ENCODE results near the gene CPSF4L.
A peak's percentile ranks its signal among the peaks of the same experiment; 100 is the strongest.

CPSF4L gene

DNA sequence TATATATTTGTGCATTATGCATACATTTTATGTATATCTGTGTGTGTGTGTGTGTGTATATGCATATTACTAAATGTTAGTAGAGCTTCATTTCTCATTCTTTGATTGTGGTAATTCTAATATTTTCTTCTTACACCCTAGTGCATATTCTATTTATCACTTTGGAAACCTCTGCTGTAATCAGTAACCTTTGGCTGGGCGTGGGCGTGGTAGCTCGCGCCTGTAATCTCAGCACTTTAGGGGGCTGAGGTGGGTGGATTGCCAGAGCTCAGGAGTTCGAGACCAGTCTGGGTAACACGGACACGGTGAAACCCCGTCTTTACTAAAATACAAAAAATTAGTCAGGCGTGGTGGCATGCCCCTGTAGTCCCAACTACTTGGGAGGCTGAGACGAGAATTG, 26.9 kb downstream of the CPSF4L start:
- TF ChIP-seq, protein P1, sequence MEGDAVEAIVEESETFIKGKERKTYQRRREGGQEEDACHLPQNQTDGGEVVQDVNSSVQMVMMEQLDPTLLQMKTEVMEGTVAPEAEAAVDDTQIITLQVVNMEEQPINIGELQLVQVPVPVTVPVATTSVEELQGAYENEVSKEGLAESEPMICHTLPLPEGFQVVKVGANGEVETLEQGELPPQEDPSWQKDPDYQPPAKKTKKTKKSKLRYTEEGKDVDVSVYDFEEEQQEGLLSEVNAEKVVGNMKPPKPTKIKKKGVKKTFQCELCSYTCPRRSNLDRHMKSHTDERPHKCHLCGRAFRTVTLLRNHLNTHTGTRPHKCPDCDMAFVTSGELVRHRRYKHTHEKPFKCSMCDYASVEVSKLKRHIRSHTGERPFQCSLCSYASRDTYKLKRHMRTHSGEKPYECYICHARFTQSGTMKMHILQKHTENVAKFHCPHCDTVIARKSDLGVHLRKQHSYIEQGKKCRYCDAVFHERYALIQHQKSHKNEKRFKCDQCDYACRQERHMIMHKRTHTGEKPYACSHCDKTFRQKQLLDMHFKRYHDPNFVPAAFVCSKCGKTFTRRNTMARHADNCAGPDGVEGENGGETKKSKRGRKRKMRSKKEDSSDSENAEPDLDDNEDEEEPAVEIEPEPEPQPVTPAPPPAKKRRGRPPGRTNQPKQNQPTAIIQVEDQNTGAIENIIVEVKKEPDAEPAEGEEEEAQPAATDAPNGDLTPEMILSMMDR (IDR thresholded peaks at IDR 0.05; ENCODE audit: low read depth, low read length): no peak
- Histone ChIP-seq H3K27me3 (no peaks in the 10 kb centered on the region), H3K36me3 (peaks cover 32% of the 10 kb centered on the region), H3K4me3 (ENCODE audit: low read depth, low read length) (no peak overlapping the region), H3K9me3 (no peaks in the 10 kb centered on the region), H3K4me1 (no peaks in the 10 kb centered on the region)
- no peak for DNase-seq

DNA sequence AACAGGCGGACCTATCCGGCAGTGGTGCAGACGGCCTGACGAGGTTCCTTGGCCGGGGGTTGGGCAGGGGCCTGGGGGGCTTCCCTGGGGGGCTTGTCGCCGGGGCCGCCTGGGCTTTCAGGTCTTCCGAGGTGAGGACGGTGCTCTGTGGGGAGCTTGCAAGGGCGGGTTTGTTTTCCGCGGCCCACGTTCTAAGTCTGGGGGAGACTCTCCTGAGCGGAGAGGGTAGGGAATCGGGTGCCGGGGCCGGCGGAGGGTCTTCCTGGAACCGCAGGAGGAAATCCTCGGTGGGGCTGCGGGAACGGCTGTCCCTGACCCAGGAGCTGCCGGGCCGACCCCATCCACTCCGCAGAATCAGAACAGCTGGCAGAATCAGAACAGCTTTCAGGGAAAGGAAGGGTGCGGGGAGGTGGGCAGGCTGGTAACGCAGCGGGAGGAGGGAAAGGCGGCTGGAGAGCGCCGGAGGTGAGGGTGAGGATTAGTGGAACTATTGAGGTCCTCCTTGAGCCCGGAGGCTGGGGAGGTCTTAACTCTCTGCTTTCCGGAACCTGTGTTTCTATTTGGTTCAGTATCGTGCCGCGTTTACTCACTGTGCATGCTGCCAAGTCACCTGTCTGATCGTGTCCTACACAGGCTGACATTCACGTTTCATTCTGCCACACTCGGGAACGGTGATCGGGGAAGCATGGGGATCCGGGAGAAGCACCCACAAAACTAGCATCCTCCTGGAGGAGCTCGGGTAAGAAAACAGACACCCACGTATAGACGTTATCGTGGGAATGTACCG, 28.9 kb downstream of the CPSF4L start:
- Histone ChIP-seq H3K36me3 (peaks cover 28% of the 10 kb centered on the region), H3K9me3 (no peaks in the 10 kb centered on the region), H3K4me3 (ENCODE audit: low read depth, low read length) (peak overlapping the region; percentile 83), H3K4me1 (peaks cover 13% of the 10 kb centered on the region), H3K27me3 (no peaks in the 10 kb centered on the region)
- TF ChIP-seq, protein P1 (IDR thresholded peaks at IDR 0.05; ENCODE audit: low read depth, low read length): no peak
- no peak for DNase-seq

DNA sequence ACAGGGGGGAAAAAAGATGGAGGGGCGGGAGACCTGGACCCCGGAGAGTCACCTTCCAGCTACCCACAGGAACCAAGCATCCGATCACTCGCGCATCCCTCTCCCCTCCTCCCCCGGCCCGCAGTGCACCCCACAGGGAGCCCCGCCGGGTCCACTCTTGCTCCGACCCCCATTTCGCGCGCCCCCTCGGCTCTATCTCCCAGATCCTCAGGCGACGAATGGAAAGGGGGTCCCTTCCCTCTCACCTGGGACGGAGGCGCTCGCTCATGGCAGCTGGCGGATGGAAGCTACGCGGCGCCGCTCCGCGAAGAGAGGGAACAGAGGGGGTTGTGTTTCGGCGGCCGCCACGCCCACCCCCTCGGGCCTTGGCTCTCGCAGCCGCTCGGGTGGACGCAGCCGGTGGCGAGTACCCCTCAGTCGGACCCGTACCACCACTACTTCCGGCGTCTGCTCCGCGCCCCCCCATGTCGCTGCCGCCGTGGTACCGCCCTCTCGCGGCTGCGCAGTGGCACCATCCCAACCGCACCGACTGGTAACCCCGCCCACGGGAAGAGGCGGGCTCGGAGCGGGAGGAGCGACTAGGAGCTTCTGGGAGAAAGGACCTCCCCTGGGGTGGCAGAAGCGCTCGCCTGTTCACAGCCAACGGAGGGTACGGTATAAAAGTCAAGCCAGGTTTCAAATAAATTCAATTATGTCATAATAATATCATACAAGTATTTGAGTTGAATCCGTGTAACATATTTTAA, 29.7 kb downstream of the CPSF4L start:
- peak; percentile 99 for DNase-seq
- Histone ChIP-seq H3K27me3 (no peaks in the 10 kb centered on the region), H3K4me3 (ENCODE audit: low read depth, low read length) (peak overlapping the region; percentile 83), H3K36me3 (peaks cover 23% of the 10 kb centered on the region), H3K9me3 (no peaks in the 10 kb centered on the region), H3K4me1 (peaks cover 19% of the 10 kb centered on the region)
- TF ChIP-seq, protein P1 (IDR thresholded peaks at IDR 0.05; ENCODE audit: low read depth, low read length): 0 out of 2 replicates have a peak, but pooled peaks have one; percentile 9

DNA sequence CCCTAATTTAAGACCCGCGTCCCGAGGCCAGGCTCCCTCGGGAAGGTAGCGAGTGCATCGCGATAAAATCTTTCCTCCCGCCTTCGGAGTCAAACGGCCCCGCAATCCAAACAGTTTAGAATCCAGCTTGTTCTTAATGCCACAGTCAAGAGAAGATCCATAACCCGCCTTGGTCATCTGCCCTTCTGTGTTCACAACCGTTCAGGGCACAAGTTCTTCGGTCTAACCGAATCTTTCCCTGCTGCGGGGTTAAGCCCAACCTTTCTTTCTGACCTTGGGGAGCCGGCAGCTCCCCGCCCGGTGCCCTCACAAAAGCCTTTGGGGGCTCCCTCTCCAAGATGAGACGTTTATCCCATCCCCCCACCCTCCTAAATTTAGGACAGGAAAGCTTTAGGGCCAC, 30.3 kb downstream of the CPSF4L start:
- Histone ChIP-seq H3K4me1 (peaks cover 22% of the 10 kb centered on the region), H3K27me3 (no peaks in the 10 kb centered on the region), H3K9me3 (no peaks in the 10 kb centered on the region), H3K36me3 (peaks cover 17% of the 10 kb centered on the region), H3K4me3 (ENCODE audit: low read depth, low read length) (peak overlapping the region; percentile 83)
- TF ChIP-seq, protein P1 (IDR thresholded peaks at IDR 0.05; ENCODE audit: low read depth, low read length): no peak
- DNase-seq: no peak

DNA sequence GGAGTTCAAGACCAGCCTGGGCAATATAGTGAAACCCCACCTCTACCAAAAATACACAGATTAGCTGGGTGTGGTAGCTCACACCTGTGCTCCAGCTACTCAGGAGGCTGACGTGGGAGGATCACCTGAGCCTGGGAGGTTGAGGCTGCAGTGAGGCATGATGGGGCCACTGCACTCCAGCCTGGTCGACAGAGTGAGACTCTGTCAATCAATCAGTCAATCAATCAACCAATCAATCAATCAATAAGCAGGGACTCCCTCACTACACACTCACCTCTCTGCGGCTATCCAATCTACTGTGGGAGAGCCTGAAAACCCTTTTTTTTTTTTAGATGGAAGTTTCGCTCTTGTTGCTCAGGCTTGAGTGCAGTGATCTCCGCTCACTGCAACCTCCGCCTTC, 31.6 kb downstream of the CPSF4L start:
- Histone ChIP-seq H3K4me3 (ENCODE audit: low read depth, low read length) (no peak overlapping the region), H3K4me1 (peaks cover 25% of the 10 kb centered on the region), H3K27me3 (no peaks in the 10 kb centered on the region), H3K9me3 (no peaks in the 10 kb centered on the region), H3K36me3 (peaks cover 8% of the 10 kb centered on the region)
- no peak for DNase-seq
- TF ChIP-seq, protein P1 (IDR thresholded peaks at IDR 0.05; ENCODE audit: low read depth, low read length): no peak
